PFSK-1 (cell line): ENCODE measurements around the gene FA2H.

ENCODE experiments used
- POLR2AphosphoS5 ChIP-seq: IDR thresholded peaks from 2 replicates; pipeline ENCODE4 v1.6.1; 2012; ENCODE audit warnings: low read depth, mild to moderate bottlenecking, control low read depth, low read length, moderate library complexity
- SIN3A ChIP-seq: IDR thresholded peaks from 2 replicates; pipeline ENCODE4 v1.6.1; 2012; ENCODE audit warnings: mild to moderate bottlenecking, low read length, moderate library complexity, borderline replicate concordance; ENCODE audit not compliant: insufficient read depth
- TAF1 ChIP-seq: IDR thresholded peaks from 2 replicates; pipeline ENCODE4 v1.6.1; 2012; ENCODE audit warnings: low read length, control low read depth, borderline replicate concordance; ENCODE audit not compliant: insufficient read depth

DNA sequence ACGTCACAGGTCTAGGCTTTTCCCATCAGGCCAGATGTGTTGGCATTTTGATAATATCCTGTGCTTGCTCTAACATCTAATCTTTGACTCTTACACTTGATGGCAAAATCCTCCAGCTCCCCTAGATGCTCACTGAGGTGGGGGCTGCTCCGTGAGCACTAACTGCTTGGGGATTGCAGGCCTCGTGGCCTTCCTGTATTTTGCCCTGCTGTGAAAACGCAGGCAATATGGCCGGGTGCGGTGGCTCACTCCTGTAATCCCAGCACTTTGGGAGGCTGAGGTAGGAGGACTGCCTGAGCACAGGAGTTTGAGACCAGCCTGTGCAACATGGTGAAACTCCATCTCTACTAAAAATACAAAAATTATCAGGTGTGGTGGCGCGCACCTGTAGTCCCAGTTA lies 64.2 kb downstream of the FA2H start:
- TF ChIP-seq POLR2AphosphoS5: no peak
- no peak for TF ChIP-seq SIN3A
- no peak for TF ChIP-seq TAF1
